GM18498 (cell line): ENCODE results near the gene DAB1.

Experiments
- ATAC-seq: cut with Tn5 transposase; IDR thresholded peaks from one replicate; pipeline ENCODE4 v1.9.1; 2021; ENCODE audit warnings: mild to moderate bottlenecking, moderate library complexity; ENCODE audit not compliant: unreplicated experiment

Gene DAB1

GRCh38 chr1:56965191-56965590 is 458.7 kb downstream of the DAB1 start:
- no peak for ATAC-seq

GRCh38 chr1:56964349-56965017 is 459.4 kb downstream of the DAB1 start:
- no peak for ATAC-seq

GRCh38 chr1:56963667-56964066 is 460.2 kb downstream of the DAB1 start:
- ATAC-seq = no peak

DNA sequence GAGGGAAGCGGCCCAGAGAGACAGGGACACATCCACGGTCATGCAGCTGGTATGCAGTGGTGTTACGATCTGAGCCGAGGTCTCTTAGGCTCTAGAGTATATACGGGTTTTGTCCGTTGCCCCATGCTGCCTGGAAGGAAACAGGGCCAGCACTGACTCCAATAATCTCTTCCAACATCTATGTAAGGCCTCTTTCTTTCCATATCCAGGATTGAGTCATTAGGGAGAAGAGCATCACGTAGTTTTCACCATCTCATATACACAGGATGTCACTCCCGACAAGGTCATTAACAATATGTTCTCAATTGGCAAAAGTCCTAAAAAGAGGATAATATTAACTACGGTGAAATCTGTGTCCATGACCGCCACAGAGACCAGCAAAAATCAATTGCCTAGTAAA is 462.4 kb downstream of the DAB1 start:
- no peak for ATAC-seq

GRCh38 chr1:56958526-56958925 is 465.3 kb downstream of the DAB1 start:
- ATAC-seq = no peak

- no peak for ATAC-seq
These were observed 465.9 kb downstream of the DAB1 start for GRCh38 chr1:56957931-56958330.

GRCh38 chr1:56954664-56955063 is 469.2 kb downstream of the DAB1 start:
- no peak for ATAC-seq

- no peak for ATAC-seq
These were observed 470.5 kb downstream of the DAB1 start for GRCh38 chr1:56953386-56953785.

DNA sequence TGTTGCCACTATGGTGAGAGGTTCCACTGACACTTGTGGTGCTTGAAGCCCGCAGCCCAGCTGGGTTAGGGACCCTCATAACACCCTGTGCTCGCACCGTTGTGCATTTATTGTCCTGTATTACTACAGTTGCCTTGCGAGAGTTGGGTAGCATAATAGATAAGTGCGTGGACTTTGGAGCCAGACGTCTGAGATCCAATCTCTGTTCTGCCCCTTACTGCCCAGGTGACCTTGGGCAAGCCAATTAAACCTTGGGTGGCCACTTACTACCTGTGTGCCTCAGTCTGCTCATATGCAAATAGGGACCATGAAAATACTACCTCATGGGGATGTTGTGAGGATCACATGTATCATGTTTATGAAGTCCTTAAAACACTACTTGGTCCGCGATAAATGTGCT is 471.4 kb downstream of the DAB1 start:
- no peak for ATAC-seq

- ATAC-seq = no peak
These were observed 475.3 kb downstream of the DAB1 start for GRCh38 chr1:56948403-56949023.
